CD4-positive, alpha-beta T cell treated with Interleukin-2 at 100 ng/mL for 4 hours (primary cell): Measurements from ENCODE around the gene AGAP1.

Source experiments
- DNase-seq: peaks from one replicate; pipeline ENCODE4 v3.0.0-alpha.2; 2020; ENCODE audit warnings: low spot score

AGAP1 gene

DNA sequence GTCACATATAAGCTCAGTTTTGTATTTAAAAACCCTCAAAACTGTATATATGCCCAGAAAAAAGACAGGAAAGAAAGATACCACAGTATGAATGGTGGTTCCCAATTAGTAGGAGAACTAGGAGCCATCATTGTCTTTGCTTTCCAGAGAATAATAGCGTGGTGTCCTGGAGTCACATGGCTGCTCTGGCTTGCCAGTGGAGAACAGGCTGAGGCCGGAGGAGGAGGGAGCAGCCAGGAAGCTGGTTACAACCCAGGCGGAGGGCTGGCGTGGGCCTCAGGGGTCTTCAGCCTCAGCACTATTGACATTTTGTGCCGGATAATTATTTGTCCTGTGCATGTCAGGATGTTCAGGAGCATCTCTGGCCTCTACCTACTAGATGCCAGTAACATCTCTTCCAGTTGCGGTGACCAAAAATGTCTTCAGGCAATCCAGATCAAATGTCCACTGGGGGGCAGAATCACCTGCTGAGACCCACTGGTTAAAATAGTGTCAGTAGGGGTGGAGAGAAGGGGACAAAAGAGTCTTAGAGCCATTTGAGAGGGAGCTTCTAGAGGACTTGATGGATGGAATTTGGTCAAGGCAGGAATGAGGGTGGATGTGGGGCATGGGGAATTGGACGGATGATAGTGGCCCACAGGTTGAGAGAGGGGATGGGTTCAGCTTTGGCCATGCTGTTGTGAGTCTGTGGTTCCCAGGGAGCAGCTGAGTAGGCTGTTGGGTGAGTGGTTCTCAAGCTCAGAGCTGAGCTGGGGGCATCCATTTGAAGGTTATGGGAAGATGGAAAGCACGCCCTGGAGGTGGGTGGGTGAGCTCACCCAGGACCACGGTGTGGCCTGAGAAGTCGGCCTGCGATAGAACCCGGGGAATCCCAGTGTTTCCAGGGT lies 144.9 kb downstream of the AGAP1 start:
- no peak for DNase-seq

- DNase-seq, result no peak
These were observed 145.6 kb downstream of the AGAP1 start for GRCh38 chr2:235639428-235639773.

DNA sequence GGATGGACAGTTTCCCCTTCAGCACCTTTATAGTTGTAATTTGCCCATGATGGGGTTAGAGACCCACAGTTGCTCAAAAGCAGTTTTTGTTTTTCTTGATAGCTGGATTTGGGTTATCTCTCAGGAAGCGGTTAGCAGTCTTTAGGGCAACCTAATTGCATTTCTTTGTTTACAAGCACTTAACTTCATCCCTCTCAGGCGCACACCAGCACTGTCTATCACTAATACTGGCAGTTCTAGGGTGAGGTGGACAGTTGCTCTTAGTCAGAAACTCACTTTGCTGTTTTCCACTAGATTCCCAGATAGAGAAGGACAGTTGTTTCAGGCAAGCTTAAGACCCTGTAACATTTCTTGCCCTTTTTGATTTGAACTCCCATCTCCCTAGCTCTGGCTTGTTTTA lies 146.0 kb downstream of the AGAP1 start:
- no peak for DNase-seq

- no peak for DNase-seq
These were observed 146.5 kb downstream of the AGAP1 start for GRCh38 chr2:235640377-235640776.

DNA sequence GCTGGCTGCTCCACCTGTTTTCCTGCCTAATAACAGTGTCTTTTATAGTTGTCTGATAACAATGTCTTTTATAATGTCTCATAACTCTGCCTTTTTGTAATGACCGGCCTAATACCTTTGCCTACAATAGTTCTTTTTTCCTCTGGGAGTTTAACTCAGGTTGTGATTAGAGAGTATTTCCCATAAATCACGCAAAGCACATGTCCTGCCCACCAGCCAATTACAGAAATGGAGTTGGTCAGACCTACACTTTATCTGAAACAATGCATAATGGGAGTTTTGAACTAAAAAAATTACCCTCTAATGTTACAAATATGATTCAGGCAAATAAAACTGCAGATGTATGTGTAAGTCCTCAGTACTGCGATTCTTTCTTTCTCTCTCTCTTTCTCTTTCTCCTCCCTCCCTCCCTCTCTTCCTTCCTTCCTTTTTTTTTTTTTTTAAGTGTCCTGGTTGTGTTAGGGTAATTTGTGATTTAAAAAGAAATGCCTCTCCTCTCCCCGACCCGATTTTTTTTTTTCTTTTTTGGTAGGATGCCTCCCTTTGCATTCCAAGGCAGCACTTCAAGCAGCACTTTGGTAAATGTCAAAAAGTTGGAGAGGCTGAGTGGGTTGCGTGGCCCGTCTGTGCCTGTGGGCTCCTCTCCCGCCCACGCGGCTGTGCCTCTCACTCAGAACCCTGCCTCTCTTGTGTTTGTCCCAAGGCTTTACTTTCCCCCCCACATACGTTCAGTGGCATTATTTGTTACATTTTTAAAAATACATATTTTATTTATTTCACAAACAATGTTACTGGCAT lies 147.3 kb downstream of the AGAP1 start:
- DNase-seq, result no peak

- no peak for DNase-seq
These were observed 148.1 kb downstream of the AGAP1 start for GRCh38 chr2:235641956-235642355.

- DNase-seq, result no peak
These were observed 148.7 kb downstream of the AGAP1 start for GRCh38 chr2:235642446-235643098.

DNA sequence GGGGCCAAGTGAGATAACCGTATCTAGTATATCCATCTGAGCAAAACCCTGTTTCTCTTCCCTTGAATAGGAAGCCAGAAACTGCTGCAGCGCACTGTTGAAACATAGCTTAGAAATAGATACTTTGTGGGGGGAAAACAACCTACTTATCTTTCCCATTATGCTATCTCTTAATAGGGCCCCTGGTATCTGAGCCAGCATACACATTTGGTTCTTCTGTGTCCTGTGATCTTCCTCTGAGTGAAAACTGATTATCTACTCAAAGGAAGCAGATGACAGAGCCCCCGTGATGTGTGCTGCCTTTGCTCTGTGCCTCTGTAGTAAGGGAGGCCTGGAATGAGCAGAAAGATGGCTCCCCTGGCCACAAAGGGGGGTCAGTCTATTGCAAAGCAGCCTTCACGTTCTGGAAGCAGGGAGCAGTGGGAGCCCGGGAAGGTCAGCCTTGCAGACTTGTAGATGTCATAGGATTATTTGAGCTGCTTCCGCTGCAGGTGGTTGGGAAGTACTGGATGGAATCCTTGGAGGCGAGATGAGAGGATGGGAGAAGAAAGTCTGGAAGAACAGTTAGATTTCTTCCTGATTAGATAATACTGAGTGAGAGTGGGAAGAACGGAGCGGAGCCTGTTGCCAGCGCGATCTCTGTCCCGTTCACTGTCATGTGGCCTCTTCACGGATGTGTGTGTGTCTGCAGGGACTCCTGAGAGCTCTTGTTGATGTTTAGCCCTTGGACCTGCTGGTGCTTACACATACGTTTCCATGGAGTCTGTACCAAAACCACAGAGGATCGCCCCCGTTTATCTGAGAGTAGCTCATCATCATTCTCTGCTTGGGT lies 150.1 kb downstream of the AGAP1 start:
- no peak for DNase-seq

GRCh38 chr2:235647264-235647663 lies 153.4 kb downstream of the AGAP1 start:
- DNase-seq, result no peak

GRCh38 chr2:235647877-235648276 lies 154.0 kb downstream of the AGAP1 start:
- no peak for DNase-seq

DNA sequence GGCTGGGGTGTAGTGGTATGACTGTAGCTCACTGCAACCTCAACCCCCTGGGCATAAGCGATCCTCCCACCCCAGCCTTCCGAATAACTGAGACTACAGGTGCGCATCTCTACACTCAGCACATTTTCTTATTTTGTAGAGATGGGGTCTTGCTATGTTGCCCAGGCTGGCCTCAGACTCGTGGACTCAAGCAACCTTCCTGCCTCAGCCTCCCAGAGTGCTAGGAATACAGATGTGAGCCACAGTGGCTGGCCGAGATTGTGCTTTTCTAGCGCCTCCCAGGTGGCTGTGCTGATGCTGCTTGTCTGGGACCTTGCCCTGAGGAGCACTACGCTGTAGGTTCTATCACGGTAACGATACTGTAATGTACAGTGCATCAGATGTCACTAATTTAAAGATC lies 155.6 kb downstream of the AGAP1 start:
- DNase-seq, result no peak

DNA sequence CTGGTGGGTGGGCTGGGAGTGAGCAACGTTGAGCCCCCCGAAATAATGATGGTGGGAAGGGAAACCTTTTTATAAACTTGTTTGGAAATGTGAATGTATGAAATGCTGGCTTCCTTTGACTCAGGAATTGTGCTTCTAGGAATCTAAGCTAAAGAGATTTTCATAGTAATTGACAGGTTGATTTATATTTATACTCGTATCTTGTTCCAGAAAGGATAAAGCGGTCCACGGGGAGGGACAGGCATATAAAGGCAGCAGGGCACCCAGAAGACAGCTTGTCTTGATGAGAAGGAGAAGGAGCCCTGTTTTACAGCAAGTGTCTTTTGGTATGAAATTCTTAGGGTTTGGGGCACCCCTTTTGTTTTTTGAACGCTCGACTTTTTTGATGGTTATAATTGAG lies 157.8 kb downstream of the AGAP1 start:
- no peak for DNase-seq

DNA sequence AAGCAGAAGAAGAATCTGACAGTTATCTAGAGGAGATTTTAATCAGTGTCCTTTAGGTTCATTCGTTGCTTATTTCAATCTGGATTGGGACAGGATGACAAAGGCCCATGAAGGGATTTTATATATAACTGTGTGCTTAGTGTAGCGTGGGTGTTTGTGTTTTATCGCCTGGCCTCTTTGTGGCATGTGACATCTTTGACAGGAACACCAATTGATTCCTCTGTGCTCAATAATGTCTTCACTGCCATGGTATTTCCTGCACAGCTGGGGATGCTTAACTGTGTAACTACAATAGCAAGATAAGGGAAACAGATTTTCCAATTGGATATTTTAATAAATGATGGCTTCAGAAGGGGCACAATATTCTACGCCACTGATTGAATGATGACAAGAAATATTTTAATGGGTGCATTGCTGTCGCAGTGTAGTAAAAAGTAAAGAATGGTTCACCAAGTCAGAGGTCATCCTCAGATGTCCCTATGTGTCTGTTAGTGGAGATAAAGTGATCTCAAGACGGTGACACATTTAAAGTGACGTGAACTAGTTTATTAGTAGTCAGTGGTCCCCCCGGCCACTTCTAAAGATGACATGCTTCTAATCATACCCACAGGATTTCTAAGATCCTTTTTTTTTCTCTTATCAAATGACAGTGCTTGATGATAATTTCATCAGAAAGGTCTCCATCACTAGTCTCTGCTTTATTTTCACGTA lies 160.4 kb downstream of the AGAP1 start:
- no peak for DNase-seq

DNA sequence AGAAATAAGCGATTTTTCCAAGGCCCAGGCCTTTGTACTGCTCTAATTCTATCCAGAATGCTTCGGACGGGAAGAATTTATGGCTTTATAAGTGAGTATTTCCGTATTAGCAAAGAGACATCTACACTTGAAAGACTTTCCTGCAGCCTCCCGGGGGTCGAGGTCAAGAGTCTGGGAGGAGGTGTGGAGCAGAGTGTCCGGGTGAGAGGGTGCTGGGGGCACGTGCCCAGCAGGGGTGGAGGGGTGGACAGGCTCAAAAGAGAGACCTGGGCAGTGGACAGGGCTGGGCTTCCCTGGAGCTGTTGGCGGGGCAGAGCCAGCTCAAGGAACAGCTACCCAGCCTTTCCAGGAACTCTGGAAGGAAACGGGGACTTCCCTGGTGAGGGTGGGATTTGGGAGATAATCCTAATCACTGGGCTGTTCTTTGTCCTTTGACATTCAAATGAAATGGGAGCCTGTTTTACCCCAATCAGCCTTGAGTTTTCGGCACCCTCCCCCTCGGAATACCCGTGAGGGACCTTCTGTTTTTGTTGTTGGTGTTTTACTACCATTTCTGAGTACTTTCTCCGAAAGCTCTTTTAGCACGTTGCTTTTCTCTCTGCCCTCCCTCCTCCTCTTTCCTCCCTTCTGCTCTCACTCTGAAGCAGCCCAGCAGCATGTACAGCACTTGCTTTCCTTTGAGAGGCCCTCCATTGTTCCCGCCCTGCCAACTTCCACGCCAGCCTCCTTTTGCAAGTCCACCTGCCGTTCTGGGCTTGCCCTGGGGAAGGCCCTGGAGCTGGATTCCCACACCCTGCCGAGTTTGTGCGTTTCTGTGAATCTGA lies 164.7 kb downstream of the AGAP1 start:
- no peak for DNase-seq

- no peak for DNase-seq
These were observed 166.0 kb downstream of the AGAP1 start for GRCh38 chr2:235659767-235660322.

DNA sequence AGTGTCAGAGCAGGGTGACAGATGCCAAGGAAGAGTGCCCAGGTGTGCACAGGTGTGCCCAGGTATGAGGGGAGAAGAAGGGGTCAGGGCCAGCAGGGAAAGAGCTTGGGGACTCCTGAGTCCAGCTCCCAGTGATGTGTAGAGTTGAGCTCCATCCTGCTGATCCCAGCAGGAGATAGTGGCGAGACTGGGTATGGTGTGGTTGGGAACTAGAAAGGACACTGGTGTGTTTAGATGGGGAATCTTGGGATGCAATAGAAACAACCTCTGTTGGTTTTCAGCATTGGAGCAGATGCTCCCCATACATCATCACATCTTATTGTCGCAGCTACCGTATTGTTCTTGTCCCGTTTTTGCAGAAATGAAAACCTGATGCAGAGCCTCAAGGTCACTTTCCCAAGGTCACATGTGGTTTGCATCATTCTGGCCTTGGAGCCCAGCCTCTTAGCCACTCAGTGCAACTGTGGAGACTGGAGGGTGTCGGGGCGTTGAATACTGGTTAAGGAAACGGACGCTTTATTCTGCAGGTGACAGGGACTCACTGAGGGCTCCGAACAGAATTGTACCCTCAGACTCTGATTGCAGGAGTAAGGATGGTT lies 166.7 kb downstream of the AGAP1 start:
- DNase-seq, result no peak

DNA sequence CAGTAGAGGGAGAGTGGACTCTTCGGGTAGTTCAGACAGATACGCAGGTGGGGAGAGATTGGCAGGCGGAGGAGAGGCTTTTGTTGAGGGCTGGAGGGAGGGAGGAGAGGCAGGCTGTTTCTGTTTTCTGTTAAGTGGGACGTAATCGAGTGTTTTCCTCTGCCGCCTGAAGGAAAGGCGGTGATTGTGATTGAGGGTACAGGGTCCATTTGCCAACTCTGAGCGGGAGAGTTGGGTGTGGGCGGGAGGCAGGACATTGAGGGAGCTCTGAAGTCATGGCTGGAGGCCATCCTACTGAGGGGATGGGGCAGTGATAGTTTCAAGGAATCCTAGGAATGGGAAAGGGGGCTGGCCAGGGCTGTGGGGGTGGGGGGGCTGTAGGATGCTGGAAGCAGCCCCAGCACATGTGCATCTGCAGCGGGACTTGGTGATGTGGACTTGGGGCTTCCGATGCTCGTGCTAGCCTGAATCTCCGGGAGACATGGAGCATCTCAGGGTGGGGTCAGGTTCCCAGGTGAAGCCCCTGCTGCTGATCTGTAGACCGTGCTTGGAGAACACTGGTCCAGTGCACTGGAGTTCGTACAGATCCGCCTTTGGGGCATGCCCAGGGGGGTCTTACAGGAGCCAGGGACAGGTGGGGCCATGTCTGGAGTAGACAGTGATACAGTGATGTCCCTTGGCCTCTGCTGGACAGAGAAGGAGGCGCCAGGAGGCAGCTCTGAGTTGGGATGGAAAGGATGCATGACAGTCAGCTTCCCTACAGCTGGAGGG lies 167.5 kb downstream of the AGAP1 start:
- DNase-seq, result no peak

GRCh38 chr2:235661952-235662351 lies 168.1 kb downstream of the AGAP1 start:
- no peak for DNase-seq

- no peak for DNase-seq
These were observed 170.0 kb downstream of the AGAP1 start for GRCh38 chr2:235663875-235664274.
